Uterus (tissue), 2 donors: ENCODE measurements around the gene ARHGAP10.

Experiments
- CTCF ChIP-seq, 4 experiments: fragments of 200-600 bp in 2 of 4; fragments of 450-650 bp in 2 of 4; sonication (generic) in 2 of 4; IDR thresholded peaks; one replicate each; pipeline ENCODE4 v1.5.1; 2016 to 2019; ENCODE audit warnings: antibody characterized with exemption in 4 of 4, mild to moderate bottlenecking in 2 of 4, moderate library complexity in 1 of 4
- POLR2A ChIP-seq, 2 donors: fragments of 450-650 bp; IDR thresholded peaks; one replicate each; pipeline ENCODE4 v1.6.1; 2016; ENCODE audit warnings: antibody characterized with exemption in 2 of 2, mild to moderate bottlenecking in 1 of 2, moderate library complexity in 1 of 2

- TF ChIP-seq POLR2A (IDR thresholded peaks at IDR 0.05) = no peak
- TF ChIP-seq CTCF (IDR thresholded peaks at IDR 0.05) = no peak
Measured at GRCh38 chr4:147933316-147933715, 201.4 kb downstream of the ARHGAP10 start.
